Activated T-cell treated with anti-CD3 and anti-CD28 coated beads, Interleukin-2, amount 50 U/mL, for 72 hours (primary cell): ENCODE measurements around the gene VDAC1. TPM values are rescaled to one million over a fixed set of nuclear protein-coding genes. Genes with fewer than 3 reads are reported as not detected.

Source experiments
- ATAC-seq, 2 donors: fragments of 150-1000 bp; cut with Tn5 transposase; replicated peaks in 1 of 2; 2 replicates each; pipeline ENCODE4 v1.10.0; 2021; ENCODE audit warnings: moderate library complexity in 2 of 2, mild to moderate bottlenecking in 1 of 2
- DNase-seq, 2 donors: peaks; one replicate each; pipeline ENCODE4 v3.0.0; 2021 to 2022; ENCODE audit warnings: mixed read lengths in 1 of 2
- H3K27ac Mint-ChIP-seq: one replicate; pipeline ENCODE4 v1.8.0; 2022; ENCODE audit warnings: mild to moderate bottlenecking, moderate library complexity, mixed read lengths
- H3K27me3 Mint-ChIP-seq: one replicate; pipeline ENCODE4 v1.8.0; 2022; ENCODE audit warnings: low read depth, mixed read lengths
- H3K36me3 Mint-ChIP-seq, 2 donors: one replicate each; pipeline ENCODE4 v1.8.0; 2022; ENCODE audit warnings: mixed read lengths in 2 of 2, mild to moderate bottlenecking in 1 of 2; ENCODE audit not compliant: insufficient read depth in 2 of 2
- H3K4me1 Mint-ChIP-seq: one replicate; pipeline ENCODE4 v1.8.0; 2022; ENCODE audit warnings: low read depth, mixed read lengths
- H3K4me3 Mint-ChIP-seq, 2 donors: one replicate each; pipeline ENCODE4 v1.8.0; 2022; ENCODE audit warnings: mild to moderate bottlenecking in 2 of 2, mixed read lengths in 2 of 2, moderate library complexity in 2 of 2
- H3K9me3 Mint-ChIP-seq, 2 donors: one replicate each; pipeline ENCODE4 v1.8.0; 2022; ENCODE audit warnings: mixed read lengths in 2 of 2
- total RNA-seq, 2 donors: library from RNA; stranded (reverse); gene quantifications; one replicate each; pipeline ENCODE4 v1.2.3, GENCODE V29; 2022

The VDAC1 gene
- total RNA-seq, 2 donors from 2014 or later, result 252 to 258 TPM

DNA sequence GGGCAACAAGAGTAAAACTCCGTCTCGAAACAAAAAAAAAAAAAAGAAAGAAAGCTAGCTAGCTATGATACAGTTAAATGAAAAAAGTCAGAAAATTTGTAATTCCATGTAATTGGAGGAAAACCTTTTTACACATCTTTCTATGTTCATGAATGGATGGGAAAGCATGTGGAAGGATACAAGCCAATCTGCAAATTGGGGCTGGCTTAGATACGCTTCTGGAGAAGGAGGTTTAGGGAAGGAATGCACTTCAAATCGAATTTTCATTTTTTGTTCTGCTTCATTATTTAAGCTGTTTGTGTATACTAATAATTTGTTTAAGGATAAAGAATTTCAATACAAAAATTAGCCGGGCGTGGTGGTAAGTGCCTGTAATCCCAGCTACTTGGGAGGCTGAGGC, 6.7 kb downstream of the VDAC1 start:
- no peaks in the 10 kb centered on the region for H3K27me3 Mint-ChIP-seq
- H3K4me3 Mint-ChIP-seq, result no peak overlapping the region
- peaks cover 0 to 11% of the 10 kb centered on the region in 2 donors for H3K36me3 Mint-ChIP-seq
- no peak overlapping the region for H3K27ac Mint-ChIP-seq
- ATAC-seq (no peak), DNase-seq (no peak)
- H3K4me1 Mint-ChIP-seq, result peaks cover 74% of the 10 kb centered on the region
- no peaks in the 10 kb centered on the region for H3K9me3 Mint-ChIP-seq

DNA sequence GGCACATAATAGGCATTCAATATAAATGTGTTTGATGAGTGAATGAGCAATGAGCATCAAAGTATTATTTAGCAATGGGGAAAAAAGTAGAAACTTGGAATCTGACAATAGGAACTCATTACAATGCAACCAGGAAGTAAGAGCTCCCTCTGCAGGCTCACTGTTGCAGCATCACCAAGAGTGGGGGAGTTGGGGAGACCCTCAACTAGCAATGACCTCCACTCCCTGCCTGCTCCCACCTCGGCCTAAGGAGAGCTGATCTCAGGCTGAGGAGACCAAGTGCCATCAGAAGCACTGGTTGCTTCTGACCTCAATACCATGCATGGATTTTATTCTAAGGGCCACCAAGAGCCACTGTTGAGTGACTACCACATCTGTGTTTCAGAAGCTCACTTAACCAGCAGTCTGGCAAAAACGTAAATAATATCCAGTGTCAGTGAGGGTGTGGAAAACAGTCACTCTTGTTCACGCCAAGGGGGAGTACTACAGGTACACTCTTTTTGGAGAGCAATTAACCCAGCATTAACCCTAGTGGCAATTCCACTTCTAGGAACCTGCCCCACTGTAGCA, 8.0 kb downstream of the VDAC1 start:
- peaks cover 61% of the 10 kb centered on the region for H3K4me1 Mint-ChIP-seq
- no peak overlapping the region for H3K27ac Mint-ChIP-seq
- H3K27me3 Mint-ChIP-seq, result no peaks in the 10 kb centered on the region
- no peak overlapping the region for H3K4me3 Mint-ChIP-seq
- ATAC-seq (peak in 1 of 2 donors; percentile 43), DNase-seq (no peak)
- H3K9me3 Mint-ChIP-seq, result no peaks in the 10 kb centered on the region
- peaks cover 0 to 6% of the 10 kb centered on the region in 2 donors for H3K36me3 Mint-ChIP-seq

DNA sequence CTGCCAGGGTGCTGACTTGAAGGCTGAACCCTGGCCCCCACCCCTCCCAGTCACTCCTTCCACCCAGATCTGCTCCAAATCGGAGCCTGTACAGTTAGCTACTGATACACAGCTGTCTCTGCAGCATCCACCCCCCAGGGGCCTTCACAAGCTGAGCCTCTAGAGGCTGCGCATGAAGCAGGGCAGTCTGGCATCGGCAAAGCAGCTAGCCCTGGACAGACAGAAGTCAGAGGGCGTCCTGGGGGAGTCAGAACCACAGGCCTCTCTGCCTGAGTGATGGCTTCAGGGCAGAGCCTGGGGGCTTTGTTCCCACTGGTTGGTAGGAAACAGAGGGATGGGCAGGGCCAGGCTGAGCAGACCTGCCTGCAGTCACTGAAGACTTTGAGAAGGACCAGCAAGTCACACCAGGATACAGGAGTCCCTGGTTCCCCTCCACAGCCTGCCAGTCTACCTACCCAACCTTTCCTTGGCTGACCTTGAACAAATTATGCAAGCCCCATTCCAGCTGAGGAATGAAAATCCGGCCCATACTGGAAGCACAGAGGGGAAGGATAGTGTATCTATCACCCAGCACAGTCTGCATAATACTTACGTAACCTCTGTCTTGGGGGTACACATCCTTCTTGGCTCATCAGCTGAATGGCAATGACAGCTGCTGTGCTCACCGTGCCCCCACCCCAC, 8.8 kb downstream of the VDAC1 start:
- DNase-seq (no peak), ATAC-seq (no peak)
- H3K9me3 Mint-ChIP-seq, result no peaks in the 10 kb centered on the region
- no peaks in the 10 kb centered on the region for H3K27me3 Mint-ChIP-seq
- H3K36me3 Mint-ChIP-seq, result peaks cover 0 to 2% of the 10 kb centered on the region in 2 donors
- H3K27ac Mint-ChIP-seq, result no peak overlapping the region
- no peak overlapping the region for H3K4me3 Mint-ChIP-seq
- peaks cover 54% of the 10 kb centered on the region for H3K4me1 Mint-ChIP-seq

DNA sequence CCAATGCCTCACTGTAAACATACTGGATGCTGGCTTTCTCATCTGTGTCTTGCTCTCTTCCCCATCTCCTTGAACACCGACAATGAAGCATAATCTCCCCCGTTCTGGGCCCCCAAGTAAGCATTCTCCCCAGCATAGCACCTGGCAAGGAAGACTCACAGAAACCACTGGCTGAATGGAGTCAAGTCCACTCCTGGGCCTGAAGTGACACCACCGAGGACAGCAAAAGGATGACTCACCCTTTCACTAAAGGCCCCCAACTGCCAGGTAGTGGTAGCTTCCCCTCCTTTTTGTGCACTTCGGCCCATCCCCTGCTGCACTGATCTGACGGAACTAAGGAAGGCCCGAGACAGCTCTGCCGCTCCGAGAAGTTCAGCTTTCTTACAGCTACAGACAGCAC, 9.4 kb downstream of the VDAC1 start:
- H3K36me3 Mint-ChIP-seq, result peaks cover 0 to 5% of the 10 kb centered on the region in 2 donors

DNA sequence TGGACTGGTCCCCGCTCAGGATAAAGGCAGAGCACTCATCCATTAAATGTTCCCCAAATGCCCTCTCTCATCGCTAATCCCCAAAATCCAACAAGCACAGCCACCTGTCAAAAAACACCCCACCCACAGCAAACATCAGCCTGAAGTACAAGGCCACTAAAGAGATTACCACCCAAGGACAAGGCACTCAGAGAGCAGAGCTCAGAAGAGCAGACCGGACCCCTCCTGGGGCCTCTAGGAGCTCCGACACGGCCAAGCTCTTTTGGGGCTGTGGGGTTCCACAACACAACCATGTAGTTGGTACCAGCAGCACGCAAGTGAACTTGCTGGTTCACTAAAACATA, 9.8 kb downstream of the VDAC1 start:
- no peak overlapping the region for H3K4me3 Mint-ChIP-seq
- H3K27me3 Mint-ChIP-seq, result no peaks in the 10 kb centered on the region
- H3K27ac Mint-ChIP-seq, result peak overlapping the region; percentile 9
- H3K4me1 Mint-ChIP-seq, result peaks cover 46% of the 10 kb centered on the region
- DNase-seq (no peak), ATAC-seq (no peak)
- H3K36me3 Mint-ChIP-seq, result peaks cover 0 to 9% of the 10 kb centered on the region in 2 donors
- H3K9me3 Mint-ChIP-seq, result no peaks in the 10 kb centered on the region

More for the DNA sequence above, 9.4 kb downstream of the VDAC1 start:
- no peak for DNase-seq
- no peak for ATAC-seq
- Mint-ChIP-seq H3K9me3 (no peaks in the 10 kb centered on the region), H3K27ac (peak overlapping the region; percentile 8), H3K4me3 (no peak overlapping the region), H3K4me1 (peaks cover 49% of the 10 kb centered on the region), H3K27me3 (no peaks in the 10 kb centered on the region)

DNA sequence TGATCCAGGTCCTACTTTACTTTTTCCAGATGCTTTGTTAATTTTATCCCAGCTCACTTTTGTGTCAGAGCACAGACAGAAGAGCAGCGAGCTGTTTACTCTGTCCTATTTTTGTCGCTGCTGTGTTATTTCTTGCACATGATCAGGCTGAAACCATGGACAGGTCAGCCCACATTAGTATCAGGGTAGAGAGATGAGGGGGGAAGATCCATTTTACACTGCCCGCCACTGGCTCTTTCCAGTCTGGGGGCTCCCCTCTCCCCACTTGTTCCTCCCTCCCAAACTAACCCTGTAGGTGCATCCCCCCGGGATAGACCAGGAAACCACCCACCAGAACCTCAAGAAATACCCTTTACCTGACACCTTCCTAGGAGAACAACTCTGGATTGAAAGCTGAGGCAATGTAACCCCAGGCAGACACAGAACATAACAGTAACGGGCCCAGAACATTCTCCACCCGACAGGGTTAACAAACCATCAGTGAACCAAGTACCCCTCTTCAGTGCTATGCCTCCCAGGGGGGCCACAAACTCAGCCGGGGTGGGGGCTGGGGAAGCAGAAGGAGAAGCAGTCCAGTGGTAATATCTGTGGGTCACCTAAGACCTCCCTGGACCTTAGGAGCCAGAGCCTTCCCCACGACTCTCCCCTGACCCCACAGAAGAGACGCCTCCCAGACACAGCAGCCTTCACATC, 10.3 kb downstream of the VDAC1 start:
- ATAC-seq, result no peak
- DNase-seq, result no peak
- H3K27me3 Mint-ChIP-seq, result no peaks in the 10 kb centered on the region
- H3K36me3 Mint-ChIP-seq, result peaks cover 0 to 11% of the 10 kb centered on the region in 2 donors
- H3K4me3 Mint-ChIP-seq, result no peak overlapping the region
- H3K9me3 Mint-ChIP-seq, result no peaks in the 10 kb centered on the region
- H3K4me1 Mint-ChIP-seq, result peaks cover 40% of the 10 kb centered on the region
- H3K27ac Mint-ChIP-seq, result peak overlapping the region; percentile 9

DNA sequence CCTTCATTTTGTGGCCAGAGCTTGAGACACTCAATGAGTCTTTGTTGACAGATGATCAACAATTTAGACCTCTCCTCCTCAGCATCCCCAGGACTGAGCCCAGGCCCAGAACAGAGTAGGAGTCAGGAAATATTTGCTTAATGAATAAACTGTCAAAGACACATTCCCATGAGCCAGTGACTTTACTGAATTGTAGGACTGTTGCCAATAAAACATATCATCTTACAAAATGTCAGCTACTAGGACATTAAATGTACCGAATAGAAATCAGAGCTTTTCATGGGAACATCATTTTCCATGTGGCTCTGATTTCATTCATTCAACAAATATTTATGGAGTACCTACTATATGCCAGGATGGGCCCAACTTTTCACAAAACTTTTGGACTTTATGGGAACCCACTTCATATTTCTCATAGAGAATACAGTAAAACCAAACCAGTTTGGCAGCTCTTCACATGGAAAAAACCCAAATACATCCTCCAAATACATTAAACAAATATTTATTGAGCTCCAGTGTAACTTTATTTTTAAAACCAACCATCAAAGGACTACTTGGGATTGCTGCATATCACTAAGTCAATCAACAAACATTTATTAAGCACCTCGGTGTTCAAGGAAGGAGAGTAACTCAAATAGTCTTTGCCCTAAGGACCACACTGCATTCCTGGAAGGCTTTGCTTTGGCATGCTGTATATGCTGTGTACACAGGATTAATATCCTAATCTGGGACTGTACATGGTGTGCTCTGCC, 11.4 kb downstream of the VDAC1 start:
- Mint-ChIP-seq H3K9me3 (no peaks in the 10 kb centered on the region), H3K4me1 (peaks cover 36% of the 10 kb centered on the region), H3K27ac (peak overlapping the region; percentile 60), H3K36me3 (peaks cover 3 to 15% of the 10 kb centered on the region in 2 donors), H3K4me3 (no peak overlapping the region), H3K27me3 (no peaks in the 10 kb centered on the region)
- DNase-seq (no peak), ATAC-seq (no peak)

DNA sequence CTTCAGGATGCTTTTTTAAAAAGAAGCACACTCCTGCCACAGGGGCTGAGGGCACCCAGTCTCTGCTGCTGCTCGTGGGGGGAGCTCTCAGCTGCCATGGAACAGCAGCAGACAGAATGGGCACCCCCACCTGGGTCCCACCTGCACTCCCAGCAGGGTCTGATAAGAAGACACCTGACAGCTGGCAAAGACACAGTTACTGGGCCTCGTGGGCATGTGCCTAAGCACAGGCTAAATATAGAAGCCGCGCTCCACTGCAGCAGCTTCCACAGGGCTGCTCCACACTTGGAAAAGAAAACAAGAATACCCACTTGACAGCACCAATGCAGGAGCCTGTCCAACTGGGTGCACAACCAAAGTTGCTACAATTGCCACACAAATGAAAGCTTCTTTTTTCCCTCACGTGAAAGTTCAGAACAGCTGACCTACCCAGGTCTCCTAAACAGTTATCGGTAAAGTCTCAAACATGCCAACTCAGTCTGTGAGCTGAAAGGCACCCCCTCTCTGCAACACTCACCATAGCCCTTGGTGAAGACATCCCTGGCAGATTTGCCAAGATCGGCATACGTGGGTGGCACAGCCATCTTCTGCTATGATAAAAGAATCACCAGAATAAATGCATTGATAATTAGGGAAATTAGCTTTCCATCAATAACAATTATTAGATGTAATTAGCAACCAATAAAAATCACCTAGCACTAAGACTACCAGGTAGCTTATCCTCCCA, 12.2 kb downstream of the VDAC1 start:
- no peak for ATAC-seq
- H3K27ac Mint-ChIP-seq, result peak overlapping the region; percentile 6
- DNase-seq, result no peak
- H3K4me1 Mint-ChIP-seq, result peaks cover 31% of the 10 kb centered on the region
- no peak overlapping the region for H3K4me3 Mint-ChIP-seq
- no peaks in the 10 kb centered on the region for H3K27me3 Mint-ChIP-seq
- peaks cover 3 to 19% of the 10 kb centered on the region in 2 donors for H3K36me3 Mint-ChIP-seq
- H3K9me3 Mint-ChIP-seq, result no peaks in the 10 kb centered on the region

DNA sequence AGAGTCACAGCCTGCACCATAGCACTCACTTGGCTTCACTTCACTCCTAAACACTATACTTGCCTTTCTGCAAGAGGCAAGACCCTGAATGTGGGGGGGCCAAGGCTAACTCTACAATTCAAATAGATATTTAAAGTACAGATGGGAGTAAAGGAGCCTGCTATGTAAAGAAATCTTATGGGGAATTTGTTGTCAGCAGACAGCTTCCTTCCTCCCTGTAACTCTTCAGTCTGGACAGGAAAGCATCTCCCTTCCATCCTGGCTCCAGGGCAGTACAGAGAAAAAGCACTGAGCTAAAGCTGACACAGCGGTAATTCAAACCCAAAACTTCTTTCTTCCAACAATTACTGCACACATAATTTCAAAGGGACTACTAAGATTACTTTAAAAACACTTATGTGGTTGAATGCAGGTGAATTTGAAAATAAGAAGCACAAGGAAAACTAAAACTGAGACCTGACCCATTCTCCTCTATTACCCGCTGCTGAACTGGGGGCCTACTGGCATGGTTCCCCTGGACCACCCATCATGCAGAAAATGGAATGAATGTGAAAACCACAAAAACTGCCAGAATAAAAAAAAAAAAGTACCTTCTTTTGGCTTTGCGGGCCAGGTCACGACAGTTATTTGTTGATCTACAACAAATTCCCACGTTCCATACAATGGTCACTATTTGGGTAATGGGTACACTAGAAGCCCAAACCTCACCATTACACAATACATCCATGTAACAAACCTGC, 13.4 kb downstream of the VDAC1 start:
- Mint-ChIP-seq H3K36me3 (peaks cover 3 to 23% of the 10 kb centered on the region in 2 donors), H3K27ac (no peak overlapping the region)
- ATAC-seq, result no peak

DNA sequence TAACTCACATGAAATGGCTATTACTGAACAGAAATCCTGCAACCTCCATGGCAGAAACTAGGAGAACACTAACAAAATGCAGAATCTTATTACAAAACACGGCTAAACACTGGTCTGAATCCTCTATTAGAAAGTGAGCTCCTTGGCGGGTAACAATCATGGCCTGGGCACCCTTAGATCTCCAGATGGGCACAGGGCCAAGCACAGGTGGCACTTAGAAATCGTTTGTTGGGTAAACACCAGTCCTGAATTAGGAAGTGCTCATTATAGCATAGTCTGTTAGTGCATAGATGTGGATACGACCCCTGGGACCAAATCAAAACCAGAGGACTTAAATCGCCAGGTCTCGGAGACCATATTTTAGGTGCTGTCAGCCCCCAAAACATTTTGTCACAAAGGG, 14.4 kb downstream of the VDAC1 start:
- H3K27ac Mint-ChIP-seq, result no peak overlapping the region
- H3K27me3 Mint-ChIP-seq, result no peaks in the 10 kb centered on the region

More for the DNA sequence above, 13.4 kb downstream of the VDAC1 start:
- no peak overlapping the region for H3K4me3 Mint-ChIP-seq
- no peaks in the 10 kb centered on the region for H3K27me3 Mint-ChIP-seq
- DNase-seq, result no peak
- peaks cover 26% of the 10 kb centered on the region for H3K4me1 Mint-ChIP-seq
- H3K9me3 Mint-ChIP-seq, result no peaks in the 10 kb centered on the region

DNA sequence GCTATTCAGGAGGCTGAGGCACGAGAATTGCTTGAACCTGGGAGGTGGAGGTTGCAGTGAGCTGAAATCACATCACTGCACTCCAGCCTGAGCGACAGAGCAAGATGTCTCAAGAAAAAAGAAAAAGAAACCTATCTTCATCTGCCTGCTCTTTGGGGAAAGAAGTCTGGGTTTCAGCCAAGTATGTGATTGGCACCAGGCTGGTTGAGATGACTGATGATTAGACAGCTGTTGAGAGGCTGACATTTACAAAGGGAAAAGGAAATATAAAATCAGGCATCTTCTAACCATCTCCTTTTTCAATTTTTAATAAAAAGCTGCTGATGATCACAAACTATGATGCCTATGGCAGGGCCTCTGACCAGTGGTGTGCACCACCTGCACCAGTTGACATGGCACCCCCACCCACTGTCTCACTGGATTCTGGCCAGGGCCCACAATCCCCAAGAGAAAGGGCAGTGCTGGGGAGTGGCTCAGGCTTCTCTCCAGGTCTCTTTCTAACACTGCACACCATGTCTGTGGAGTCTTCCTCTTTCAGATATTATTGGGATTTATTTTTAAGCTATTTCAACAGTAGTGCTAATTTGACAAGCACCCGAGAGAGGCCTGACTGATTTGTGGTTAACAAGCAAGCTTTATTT, 19.1 kb downstream of the VDAC1 start:
- ATAC-seq, result no peak
- H3K36me3 Mint-ChIP-seq, result peaks cover 6 to 31% of the 10 kb centered on the region in 2 donors
- no peak overlapping the region for H3K27ac Mint-ChIP-seq

More for the DNA sequence above, 14.4 kb downstream of the VDAC1 start:
- Mint-ChIP-seq H3K9me3 (no peaks in the 10 kb centered on the region), H3K4me3 (no peak overlapping the region), H3K4me1 (peaks cover 21% of the 10 kb centered on the region), H3K36me3 (peaks cover 3 to 29% of the 10 kb centered on the region in 2 donors)
- ATAC-seq, result no peak
- DNase-seq, result no peak

DNA sequence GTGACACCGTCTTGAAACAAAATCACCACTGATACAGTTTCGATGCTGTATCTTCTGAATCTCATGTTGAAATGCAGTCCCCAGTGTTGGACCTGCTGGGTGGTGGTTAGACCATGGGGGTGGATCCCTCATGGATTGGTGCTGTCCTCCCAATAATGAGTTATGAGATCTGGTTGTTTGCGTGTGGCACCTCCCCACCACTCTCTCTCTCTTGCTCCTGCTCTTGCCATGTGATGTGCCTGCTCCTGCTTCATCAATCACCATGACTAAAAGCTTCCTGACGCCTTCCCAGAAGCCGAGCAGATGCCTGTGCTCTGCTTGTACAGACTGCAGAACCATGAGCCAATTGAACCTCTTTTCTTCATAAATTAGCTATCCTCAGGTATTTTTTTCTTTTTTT, 21.1 kb downstream of the VDAC1 start:
- Mint-ChIP-seq H3K27me3 (no peaks in the 10 kb centered on the region), H3K36me3 (peaks cover 3 to 23% of the 10 kb centered on the region in 2 donors), H3K27ac (peak overlapping the region; percentile 61), H3K4me3 (no peak overlapping the region), H3K9me3 (no peaks in the 10 kb centered on the region), H3K4me1 (peaks cover 6% of the 10 kb centered on the region)
- DNase-seq (no peak), ATAC-seq (no peak)

More for the DNA sequence above, 19.1 kb downstream of the VDAC1 start:
- H3K4me3 Mint-ChIP-seq, result no peak overlapping the region
- no peak for DNase-seq
- H3K9me3 Mint-ChIP-seq, result no peaks in the 10 kb centered on the region
- no peaks in the 10 kb centered on the region for H3K27me3 Mint-ChIP-seq
- H3K4me1 Mint-ChIP-seq, result no peaks in the 10 kb centered on the region
